Activated CD8-positive, alpha-beta memory T cell treated with anti-CD3 and anti-CD28 coated beads, Interleukin-2, amount 50 U/mL, for 4 hours (primary cell): ENCODE data around the gene ZNF785.
"Not testable (repeated sequence)": the region's sequence is repeated elsewhere in the genome, so short reads cannot be mapped to it uniquely, and the experiment has no call there.

ENCODE experiments used
- DNase-seq: peaks from one replicate; pipeline ENCODE4 v3.0.0-alpha.2; 2020

The ZNF785 gene

DNA sequence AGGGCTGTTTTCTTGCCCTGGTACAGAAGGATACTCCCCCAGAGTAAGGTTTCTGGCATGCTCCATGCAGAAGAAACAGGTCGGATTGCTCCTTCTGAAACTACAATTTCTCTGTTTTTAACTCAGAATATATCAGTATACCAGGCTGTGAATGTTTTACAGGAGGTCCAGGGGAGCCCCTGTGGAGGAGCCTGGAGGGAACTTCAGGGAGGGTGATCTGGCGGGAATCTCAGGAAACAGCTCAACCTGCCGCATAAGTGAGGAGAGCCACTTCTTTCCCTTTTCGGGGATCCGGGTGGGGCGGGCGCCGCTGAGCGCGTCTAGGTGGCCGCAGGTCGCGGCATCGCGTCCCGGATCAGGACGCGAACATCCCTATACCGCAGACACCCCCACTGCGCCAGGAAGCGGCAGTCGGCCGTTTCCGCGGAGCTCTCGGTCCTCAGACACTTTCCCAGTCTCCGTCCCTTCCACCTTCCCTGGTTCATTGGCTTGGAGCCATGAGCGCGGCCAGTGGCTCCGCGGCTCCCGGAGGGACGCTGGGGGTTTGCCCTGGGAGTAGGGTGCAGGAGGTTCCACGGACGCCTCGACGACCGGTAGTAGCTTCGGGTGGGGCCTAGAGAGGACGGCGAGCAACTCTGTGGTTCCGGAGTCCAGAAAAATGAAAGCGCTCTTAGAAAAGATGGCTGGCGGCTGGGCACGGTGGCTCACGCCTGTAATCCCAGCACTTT is 24.2 kb downstream of the ZNF785 start:
- no peak for DNase-seq

- DNase-seq = no peak
Measured at GRCh38 chr16:30559690-30560089, 25.8 kb downstream of the ZNF785 start.

GRCh38 chr16:30558789-30559377 is 26.6 kb downstream of the ZNF785 start:
- DNase-seq = no peak

- DNase-seq = peak; percentile 95
Measured at GRCh38 chr16:30557957-30558788, 27.3 kb downstream of the ZNF785 start, which contains the start of gene ZNF764. Gene ZNF764, minus strand, starts transcription at chr16:30558374. Its CDS starts 192 bp downstream, at chr16:30558182.

DNA sequence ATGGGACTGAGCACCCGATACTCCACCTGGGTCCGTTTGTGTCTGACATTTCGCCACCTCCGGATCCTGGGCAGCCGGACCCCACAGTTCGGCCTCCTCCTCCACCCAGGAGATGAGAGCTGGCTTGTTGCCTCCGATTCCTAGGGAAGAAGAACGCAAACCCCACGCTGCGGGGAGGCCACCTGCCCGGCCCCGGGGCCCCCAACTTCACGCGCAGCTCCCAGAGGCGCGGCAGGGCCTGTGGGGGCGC is 27.9 kb downstream of the ZNF785 start:
- DNase-seq = no peak

DNA sequence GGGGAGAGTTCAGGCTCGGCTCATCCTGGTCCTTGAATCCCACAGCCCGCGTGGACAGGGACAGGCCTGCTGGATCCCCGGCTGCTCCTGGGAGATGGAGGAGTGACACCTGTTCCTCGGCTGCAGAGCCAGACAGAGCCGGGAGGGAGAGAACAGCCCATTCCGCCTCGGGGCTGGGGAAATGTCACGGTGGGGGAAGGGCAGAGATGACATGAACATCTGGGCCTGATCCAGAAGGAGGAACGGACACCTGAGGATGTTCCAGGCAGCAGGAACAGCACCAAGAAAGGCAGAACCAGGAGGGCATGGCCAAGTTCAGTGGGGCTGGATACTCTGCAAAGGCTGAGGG is 29.4 kb downstream of the ZNF785 start:
- DNase-seq = no peak

DNA sequence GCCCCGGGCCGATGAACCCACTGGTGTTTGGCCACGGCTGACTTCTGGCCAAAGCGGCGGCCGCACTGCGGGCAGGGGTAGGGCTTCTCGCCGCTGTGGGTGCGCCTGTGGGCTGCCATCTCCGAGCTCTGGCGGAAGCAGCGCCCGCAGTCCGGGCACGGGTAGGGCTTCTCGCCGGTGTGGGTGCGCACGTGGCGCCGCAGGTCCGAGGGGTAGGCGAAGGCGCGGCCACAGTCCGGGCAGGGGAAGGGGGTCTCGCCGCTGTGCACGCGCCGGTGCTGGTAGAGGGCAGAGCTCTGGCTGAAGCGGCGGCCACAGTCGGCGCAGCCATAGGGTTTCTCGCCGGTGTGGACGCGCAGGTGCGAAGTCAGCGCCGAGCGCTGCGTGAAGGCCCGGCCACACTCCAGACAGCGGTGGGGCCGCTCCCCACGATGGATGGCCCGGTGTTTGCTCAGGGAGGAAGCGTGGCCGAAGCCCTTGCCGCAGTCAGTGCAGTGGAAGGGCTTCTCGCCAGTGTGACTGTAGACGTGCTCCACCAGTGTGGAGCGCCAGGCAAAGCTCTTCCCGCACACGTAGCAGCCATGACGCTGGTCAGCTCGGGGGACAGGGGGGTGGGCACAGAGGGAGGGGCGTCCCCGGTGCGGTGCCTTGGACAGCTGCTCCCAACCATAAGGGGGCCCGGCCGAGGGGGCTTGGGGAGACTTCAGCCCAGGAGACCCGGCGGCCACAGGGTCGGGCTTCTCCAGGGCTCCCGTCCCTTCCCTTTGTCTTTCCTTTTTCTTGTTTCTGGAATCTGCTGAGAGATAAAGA is 30.0 kb downstream of the ZNF785 start:
- no peak for DNase-seq

GRCh38 chr16:30554557-30555314 is 30.8 kb downstream of the ZNF785 start:
- DNase-seq = no peak

DNA sequence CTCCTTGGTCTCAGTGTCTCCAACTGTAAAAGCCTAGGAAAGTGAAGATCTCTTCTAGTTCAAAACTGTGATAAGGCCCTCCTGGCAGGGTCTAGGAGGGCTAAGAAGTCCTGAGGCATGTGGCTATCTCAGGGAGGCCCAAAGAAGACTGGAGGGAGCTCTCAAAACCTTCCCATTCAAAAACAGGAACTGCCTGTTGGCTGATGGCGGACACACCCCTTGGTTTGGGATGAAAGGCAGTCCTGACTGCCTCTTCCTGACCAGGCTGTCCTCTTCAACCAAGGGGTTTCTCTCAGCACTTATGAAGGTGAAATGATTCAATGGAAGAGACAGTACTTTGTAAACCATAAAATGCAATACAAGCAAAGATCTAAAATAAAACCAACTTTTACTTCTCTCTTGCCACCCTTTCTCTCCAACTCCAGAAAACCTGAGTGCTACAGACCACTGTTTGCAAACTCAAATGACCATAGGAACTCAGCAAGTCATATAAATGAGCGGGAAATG is 32.1 kb downstream of the ZNF785 start:
- no peak for DNase-seq

GRCh38 chr16:30552956-30553355 is 32.5 kb downstream of the ZNF785 start:
- no peak for DNase-seq

DNA sequence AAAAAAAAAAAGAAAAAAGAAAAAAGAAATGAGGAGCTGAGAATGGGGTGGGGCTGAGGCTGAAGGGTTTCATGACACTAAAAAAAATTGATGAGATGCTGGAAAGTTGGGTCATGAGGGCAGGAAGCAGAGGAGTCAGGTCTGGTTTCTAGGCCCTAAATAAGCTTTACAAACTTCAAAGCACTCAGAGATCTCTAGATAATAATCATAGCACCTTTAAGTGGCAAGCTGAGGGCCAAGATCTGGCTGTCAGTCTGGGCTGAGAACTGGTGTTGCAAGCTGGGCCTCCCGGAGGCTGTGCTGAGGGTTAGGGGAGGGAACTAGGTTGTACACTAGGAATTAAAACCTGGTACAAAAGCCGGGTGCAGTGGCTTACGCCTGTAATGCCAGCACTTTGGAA is 33.7 kb downstream of the ZNF785 start:
- peak; percentile 48 for DNase-seq

- DNase-seq = no peak
Measured at GRCh38 chr16:30548416-30549253, 36.9 kb downstream of the ZNF785 start.

- no peak for DNase-seq
Measured at GRCh38 chr16:30546115-30546514, 39.4 kb downstream of the ZNF785 start.

GRCh38 chr16:30543067-30543466 is 42.4 kb downstream of the ZNF785 start:
- DNase-seq = no peak

- no peak for DNase-seq
Measured at GRCh38 chr16:30541502-30542329, 43.8 kb downstream of the ZNF785 start.

DNA sequence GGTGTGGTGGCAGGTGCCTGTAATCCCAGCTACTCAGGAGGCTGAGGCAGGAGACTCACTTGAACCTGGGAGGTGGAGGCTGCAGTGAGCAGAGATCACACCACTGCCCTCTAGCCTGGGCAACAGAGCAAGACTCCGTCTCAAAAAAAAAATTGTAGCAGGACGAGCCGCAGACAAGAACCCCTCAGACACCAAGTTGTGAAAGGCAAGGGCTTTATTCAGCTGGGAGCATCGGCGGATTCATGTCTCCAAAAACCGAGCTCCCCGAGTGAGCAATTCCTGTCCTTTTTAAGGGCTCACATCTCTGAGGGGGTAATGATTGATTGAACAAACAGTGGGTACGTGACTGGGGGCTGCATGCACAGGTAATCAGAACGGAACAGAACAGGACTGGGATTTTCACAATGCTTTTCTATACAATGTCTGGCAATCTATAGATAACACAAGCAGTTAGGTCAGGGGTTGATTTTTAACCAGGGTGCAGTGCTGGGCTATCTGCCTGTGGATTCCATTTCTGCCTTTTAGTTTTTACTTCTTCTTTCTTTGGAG is 44.5 kb downstream of the ZNF785 start:
- not testable (repeated sequence) for DNase-seq

- not testable (repeated sequence) for DNase-seq
Measured at GRCh38 chr16:30539986-30540526, 45.4 kb downstream of the ZNF785 start.

GRCh38 chr16:30539000-30539964 is 46.2 kb downstream of the ZNF785 start:
- no peak for DNase-seq
